ENCODE results near the gene GLI3.

Gene GLI3

GRCh38 chr7:42138691-42139090 is 98.3 kb downstream of the GLI3 start:
- DNase-seq: no peak

- no peak for DNase-seq
These were observed 99.1 kb downstream of the GLI3 start for GRCh38 chr7:42137941-42138340.

GRCh38 chr7:42137431-42137830 is 99.6 kb downstream of the GLI3 start:
- no peak for DNase-seq

GRCh38 chr7:42135728-42136127 is 101.3 kb downstream of the GLI3 start:
- no peak for DNase-seq

- no peak for DNase-seq
These were observed 102.6 kb downstream of the GLI3 start for GRCh38 chr7:42134276-42134876.

- DNase-seq: no peak
These were observed 103.7 kb downstream of the GLI3 start for GRCh38 chr7:42133321-42133720.

GRCh38 chr7:42128703-42129102 is 108.3 kb downstream of the GLI3 start:
- DNase-seq: peak; percentile 52 to 56

- DNase-seq: no peak
These were observed 109.8 kb downstream of the GLI3 start for GRCh38 chr7:42127232-42127622.

- DNase-seq: no peak
These were observed 110.4 kb downstream of the GLI3 start for GRCh38 chr7:42126475-42127231.

GRCh38 chr7:42125321-42125720 is 111.7 kb downstream of the GLI3 start:
- DNase-seq: no peak

- no peak for DNase-seq
These were observed 113.3 kb downstream of the GLI3 start for GRCh38 chr7:42123716-42124115.

GRCh38 chr7:42120191-42120590 is 116.8 kb downstream of the GLI3 start:
- no peak for DNase-seq

GRCh38 chr7:42117201-42117600 is 119.8 kb downstream of the GLI3 start:
- no peak for DNase-seq

GRCh38 chr7:42115795-42116194 is 121.2 kb downstream of the GLI3 start:
- DNase-seq: no peak

GRCh38 chr7:42110333-42110732 is 126.7 kb downstream of the GLI3 start:
- no peak for DNase-seq

- no peak for DNase-seq
These were observed 128.0 kb downstream of the GLI3 start for GRCh38 chr7:42108803-42109528.

- no peak for DNase-seq
These were observed 129.3 kb downstream of the GLI3 start for GRCh38 chr7:42107484-42108240.

GRCh38 chr7:42106562-42106961 is 130.4 kb downstream of the GLI3 start:
- DNase-seq: no peak

GRCh38 chr7:42105554-42106358 is 131.3 kb downstream of the GLI3 start:
- no peak for DNase-seq

GRCh38 chr7:42104694-42105093 is 132.3 kb downstream of the GLI3 start:
- no peak for DNase-seq

- DNase-seq: no peak
These were observed 132.8 kb downstream of the GLI3 start for GRCh38 chr7:42104231-42104630.

GRCh38 chr7:42103456-42103855 is 133.6 kb downstream of the GLI3 start:
- no peak for DNase-seq
